Activated CD4-positive, alpha-beta memory T cell treated with anti-CD3 and anti-CD28 coated beads for 36 hours (primary cell): ENCODE measurements around the gene GFPT1. TPM values are rescaled to one million over a fixed set of nuclear protein-coding genes. Genes with fewer than 3 reads are reported as not detected.

ENCODE experiments used
- CTCF ChIA-PET: fragments of 350-600 bp; sonication (Branson Sonifier 250); formaldehyde crosslinking; loops from one replicate; lab custom pipeline; 2021; ENCODE audit warnings: antibody characterized with exemption, inconsistent platforms; lab: Charles Lee
- POLR2A ChIA-PET: fragments of 350-600 bp; sonication (Branson Sonifier 250); formaldehyde crosslinking; loops from one replicate; lab custom pipeline; 2021; ENCODE audit warnings: antibody characterized with exemption; lab: Charles Lee
- DNase-seq: peaks from one replicate; pipeline ENCODE4 v3.0.0-alpha.2; 2020
- H3K27ac Mint-ChIP-seq: one replicate; pipeline ENCODE4 v1.8.0; 2021; ENCODE audit warnings: mixed read lengths
- H3K27me3 Mint-ChIP-seq: one replicate; pipeline ENCODE4 v1.8.0; 2021; ENCODE audit warnings: mixed read lengths
- H3K36me3 Mint-ChIP-seq: one replicate; pipeline ENCODE4 v1.8.0; 2021; ENCODE audit warnings: mixed read lengths
- H3K4me1 Mint-ChIP-seq: one replicate; pipeline ENCODE4 v1.8.0; 2021; ENCODE audit warnings: low read depth, mixed read lengths
- H3K4me3 Mint-ChIP-seq: one replicate; pipeline ENCODE4 v1.8.0; 2021; ENCODE audit warnings: mild to moderate bottlenecking, mixed read lengths
- H3K9me3 Mint-ChIP-seq: one replicate; pipeline ENCODE4 v1.8.0; 2021; ENCODE audit warnings: mixed read lengths
- intact Hi-C: fragments of 100-400 bp; cut with micrococcal nuclease; formaldehyde crosslinking; loops from one replicate; pipeline ENCODE4 v1.15.1; 2023
- total RNA-seq, 2 experiments: library from RNA; stranded (reverse); gene quantifications; one replicate each; pipeline ENCODE4 v1.2.3, GENCODE V29; 2021

The GFPT1 gene
- total RNA-seq, 2 experiments from 2014 or later = 39.8 to 43.6 TPM

DNA sequence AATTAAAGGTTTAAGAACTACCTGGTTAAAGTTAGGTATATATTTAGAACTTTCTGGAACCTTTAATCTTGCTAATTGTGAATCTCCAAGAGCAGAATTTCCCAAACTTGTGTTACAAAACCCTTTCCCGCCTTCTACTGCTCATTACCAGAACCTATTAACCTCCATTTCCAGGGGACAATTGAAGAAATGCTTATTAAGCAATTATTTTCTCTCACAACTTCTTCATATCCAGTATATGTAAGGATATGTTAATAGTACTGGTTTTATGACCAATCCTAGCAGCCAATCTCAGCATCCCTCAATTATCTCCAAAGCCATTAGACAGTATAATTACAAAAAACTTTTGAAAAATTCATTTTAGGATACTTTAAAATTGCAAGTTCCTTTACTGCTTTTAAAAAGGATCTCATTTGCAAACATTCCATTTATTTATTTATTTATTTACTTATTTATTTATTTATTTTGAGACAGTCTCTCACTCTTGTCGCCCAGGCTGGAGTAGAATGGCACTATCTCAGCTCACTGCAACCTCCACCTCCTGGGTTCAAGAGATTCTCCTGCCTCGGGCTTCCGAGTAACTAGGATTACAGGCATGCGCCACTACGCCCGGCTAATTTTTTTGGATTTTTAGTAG lies 3.7 kb downstream of the GFPT1 start:
- peaks cover 10% of the 10 kb centered on the region for H3K36me3 Mint-ChIP-seq
- DNase-seq = no peak
- CTCF ChIA-PET = interaction anchor here (0.9 kb wide), 1 partner anchor 8 kb away, joined by 3 read pairs; no protein-coding TSS in a partner anchor
- no peaks in the 10 kb centered on the region for H3K9me3 Mint-ChIP-seq
- intact Hi-C loops = loop anchor here (5.0 to 10.0 kb wide), 4 partner anchors 184 to 762 kb away; partner anchors contain the start of genes AAK1 and PCBP1
- POLR2A ChIA-PET = no interaction called here
- H3K27me3 Mint-ChIP-seq = no peaks in the 10 kb centered on the region
- peaks cover 55% of the 10 kb centered on the region for H3K4me1 Mint-ChIP-seq
- H3K27ac Mint-ChIP-seq = no peak overlapping the region
- no peak overlapping the region for H3K4me3 Mint-ChIP-seq

GRCh38 chr2:69382547-69382946 lies 4.5 kb downstream of the GFPT1 start:
- ChIA-PET POLR2A (no interaction called here), CTCF (no interaction called here)
- no peak for DNase-seq
- intact Hi-C loops = loop anchor here (5.0 to 10.0 kb wide), 4 partner anchors 185 to 762 kb away; partner anchors contain the start of genes AAK1 and PCBP1
- Mint-ChIP-seq H3K4me1 (peaks cover 51% of the 10 kb centered on the region), H3K27ac (peak overlapping the region; percentile 13), H3K36me3 (peaks cover 10% of the 10 kb centered on the region), H3K9me3 (no peaks in the 10 kb centered on the region), H3K27me3 (no peaks in the 10 kb centered on the region), H3K4me3 (no peak overlapping the region)

GRCh38 chr2:69381337-69381737 lies 5.7 kb downstream of the GFPT1 start:
- Mint-ChIP-seq H3K27ac (peak overlapping the region; percentile 19), H3K9me3 (no peaks in the 10 kb centered on the region), H3K4me3 (no peak overlapping the region), H3K36me3 (peaks cover 10% of the 10 kb centered on the region), H3K4me1 (peaks cover 47% of the 10 kb centered on the region), H3K27me3 (no peaks in the 10 kb centered on the region)
- ChIA-PET POLR2A (no interaction called here), CTCF (interaction anchor here (0.6 to 2.0 kb wide), 7 partner anchors 9 to 359 kb away, joined by 3 to 7 read pairs (median 4); partner anchors contain the start of gene NFU1)
- peak; percentile 59 for DNase-seq
- intact Hi-C loops = loop anchor here (5.0 to 10.0 kb wide), 4 partner anchors 186 to 763 kb away; partner anchors contain the start of genes AAK1 and PCBP1

GRCh38 chr2:69380072-69380917 lies 6.7 kb downstream of the GFPT1 start:
- POLR2A ChIA-PET = no interaction called here
- H3K9me3 Mint-ChIP-seq = no peaks in the 10 kb centered on the region
- H3K27ac Mint-ChIP-seq = peak overlapping the region; percentile 7

DNA sequence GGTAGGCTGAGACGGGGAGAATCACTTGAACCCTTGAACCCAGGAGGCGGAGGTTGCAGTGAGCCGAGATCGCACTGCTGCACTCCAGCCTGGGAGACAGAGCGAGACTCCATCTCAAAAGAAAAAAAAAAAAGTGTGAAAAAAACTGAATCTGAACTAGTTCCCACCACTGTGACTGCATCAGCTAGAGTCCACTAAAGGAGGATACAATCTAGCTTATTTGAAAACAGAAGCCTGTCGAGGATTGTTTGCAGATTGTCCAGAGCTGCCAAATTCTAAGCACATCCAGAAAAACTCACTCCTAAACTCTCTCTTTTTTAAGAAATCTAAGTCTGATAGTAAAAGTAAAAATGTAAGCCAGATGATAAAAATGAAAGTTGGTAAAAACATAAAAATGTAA lies 10.6 kb downstream of the GFPT1 start:
- POLR2A ChIA-PET = interaction anchor here (0.6 kb wide), 1 partner anchor 854 kb away, joined by 4 read pairs; no protein-coding TSS in a partner anchor
- DNase-seq = no peak

More at GRCh38 chr2:69380072-69380917, 6.7 kb downstream of the GFPT1 start:
- no peak for DNase-seq
- Mint-ChIP-seq H3K36me3 (peaks cover 10% of the 10 kb centered on the region), H3K4me3 (no peak overlapping the region), H3K4me1 (peaks cover 46% of the 10 kb centered on the region), H3K27me3 (no peaks in the 10 kb centered on the region)
- intact Hi-C loops = loop anchor here (5.0 to 10.0 kb wide), 4 partner anchors 187 to 765 kb away; partner anchors contain the start of genes AAK1 and PCBP1
- CTCF ChIA-PET = interaction anchor here (0.6 to 2.0 kb wide), 6 partner anchors 11 to 208 kb away, joined by 3 to 7 read pairs (median 4); partner anchors contain the start of gene NFU1

DNA sequence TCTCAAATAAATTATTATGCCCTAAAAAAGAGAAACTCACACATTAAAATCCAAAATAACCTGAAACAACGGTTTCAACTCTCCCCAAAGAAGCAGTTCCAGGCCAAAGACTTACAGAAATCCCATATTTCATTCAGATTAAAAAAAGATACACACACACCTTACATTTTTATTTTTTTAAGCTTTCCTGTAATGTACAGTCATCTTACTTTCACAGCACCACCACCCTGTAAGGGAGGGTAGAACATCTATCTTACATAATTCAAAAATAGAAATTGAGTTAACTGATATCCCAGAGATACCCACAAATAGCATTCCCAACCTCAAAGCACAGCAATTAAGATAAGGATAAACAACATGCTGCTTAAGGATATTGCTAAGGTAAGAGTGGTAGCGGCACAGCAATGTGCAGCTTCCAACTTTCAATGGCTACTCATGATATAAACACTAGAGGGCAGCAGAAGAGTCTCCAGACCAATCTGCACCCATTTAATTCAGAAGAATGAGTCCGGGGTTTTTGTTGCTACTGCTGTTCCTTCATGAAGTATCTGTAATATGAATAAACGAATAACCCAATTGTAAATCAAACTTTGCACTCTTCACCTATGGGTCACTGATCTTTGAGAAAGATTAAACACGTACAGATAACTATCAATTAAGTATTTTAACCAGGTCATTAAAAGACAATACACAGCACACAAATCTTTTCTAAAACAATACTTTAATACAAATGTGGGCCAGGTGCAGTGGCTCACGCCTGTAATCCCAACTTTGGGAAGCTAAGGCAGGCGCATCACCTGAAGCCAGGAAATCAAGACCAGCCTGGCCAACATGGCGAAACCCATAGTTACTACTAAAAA lies 11.3 kb downstream of the GFPT1 start:
- H3K27ac Mint-ChIP-seq = no peak overlapping the region
- no peak for DNase-seq
- ChIA-PET CTCF (interaction anchor here (0.6 to 2.0 kb wide), 30 partner anchors 8 to 523 kb away, joined by 3 to 16 read pairs (median 4); partner anchors contain the start of gene NFU1), POLR2A (interaction anchor here (0.6 to 1.0 kb wide), 2 partner anchors 61 to 855 kb away, joined by 3 to 4 read pairs; no protein-coding TSS in a partner anchor)
- H3K9me3 Mint-ChIP-seq = no peaks in the 10 kb centered on the region
- intact Hi-C loops = loop anchor here (5.0 kb wide), 1 partner anchor 337 kb away; no protein-coding TSS in a partner anchor
- H3K27me3 Mint-ChIP-seq = no peaks in the 10 kb centered on the region
- peaks cover 4% of the 10 kb centered on the region for H3K36me3 Mint-ChIP-seq
- peaks cover 16% of the 10 kb centered on the region for H3K4me1 Mint-ChIP-seq
- no peak overlapping the region for H3K4me3 Mint-ChIP-seq

More for the DNA sequence above, 10.6 kb downstream of the GFPT1 start:
- no peak overlapping the region for H3K4me3 Mint-ChIP-seq
- CTCF ChIA-PET = interaction anchor here (0.5 to 2.0 kb wide), 14 partner anchors 10 to 606 kb away, joined by 3 to 16 read pairs (median 4); no protein-coding TSS in a partner anchor
- peaks cover 21% of the 10 kb centered on the region for H3K4me1 Mint-ChIP-seq
- H3K36me3 Mint-ChIP-seq = peaks cover 5% of the 10 kb centered on the region
- intact Hi-C loops = loop anchor here (5.0 kb wide), 1 partner anchor 336 kb away; no protein-coding TSS in a partner anchor
- H3K9me3 Mint-ChIP-seq = no peaks in the 10 kb centered on the region
- no peaks in the 10 kb centered on the region for H3K27me3 Mint-ChIP-seq
- no peak overlapping the region for H3K27ac Mint-ChIP-seq

DNA sequence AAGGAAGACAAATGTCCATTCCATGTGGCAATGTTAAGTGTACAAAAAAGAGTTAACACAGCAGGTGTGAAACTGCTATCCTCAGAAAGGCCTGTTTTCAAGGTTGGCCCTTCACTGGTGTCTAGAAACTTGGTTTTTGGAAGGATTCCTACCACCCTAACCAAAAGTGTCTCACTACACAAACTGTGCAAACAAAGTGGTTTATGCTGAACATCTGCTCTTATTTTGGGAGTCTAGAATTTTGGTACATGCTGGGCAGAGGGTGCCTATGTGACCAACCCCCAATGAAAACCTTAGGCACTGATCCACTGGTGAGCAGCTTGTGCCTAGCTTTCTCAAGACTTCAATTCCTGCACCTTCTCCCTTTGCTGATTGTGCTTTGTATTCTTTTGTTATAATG lies 14.3 kb downstream of the GFPT1 start:
- H3K4me3 Mint-ChIP-seq = no peak overlapping the region
- CTCF ChIA-PET = interaction anchor here (0.6 to 0.8 kb wide), 3 partner anchors 8 to 1927 kb away, joined by 3 read pairs; no protein-coding TSS in a partner anchor
- no peaks in the 10 kb centered on the region for H3K27me3 Mint-ChIP-seq
- POLR2A ChIA-PET = interaction anchor here (0.6 kb wide), 1 partner anchor 187 kb away, joined by 5 read pairs; no protein-coding TSS in a partner anchor
- intact Hi-C loops = no loop called here
- no peak overlapping the region for H3K27ac Mint-ChIP-seq
- peaks cover 23% of the 10 kb centered on the region for H3K36me3 Mint-ChIP-seq
- peaks cover 9% of the 10 kb centered on the region for H3K4me1 Mint-ChIP-seq
- no peak for DNase-seq
- H3K9me3 Mint-ChIP-seq = no peaks in the 10 kb centered on the region

- Mint-ChIP-seq H3K27ac (no peak overlapping the region), H3K4me3 (no peak overlapping the region), H3K36me3 (peaks cover 35% of the 10 kb centered on the region), H3K9me3 (no peaks in the 10 kb centered on the region), H3K27me3 (no peaks in the 10 kb centered on the region), H3K4me1 (no peaks in the 10 kb centered on the region)
- CTCF ChIA-PET = interaction anchor here (1.1 to 1.2 kb wide), 2 partner anchors 8 to 355 kb away, joined by 3 to 4 read pairs; no protein-coding TSS in a partner anchor
- DNase-seq = no peak
- POLR2A ChIA-PET = no interaction called here
- intact Hi-C loops = no loop called here
Measured at GRCh38 chr2:69369802-69370201, 17.2 kb downstream of the GFPT1 start.

DNA sequence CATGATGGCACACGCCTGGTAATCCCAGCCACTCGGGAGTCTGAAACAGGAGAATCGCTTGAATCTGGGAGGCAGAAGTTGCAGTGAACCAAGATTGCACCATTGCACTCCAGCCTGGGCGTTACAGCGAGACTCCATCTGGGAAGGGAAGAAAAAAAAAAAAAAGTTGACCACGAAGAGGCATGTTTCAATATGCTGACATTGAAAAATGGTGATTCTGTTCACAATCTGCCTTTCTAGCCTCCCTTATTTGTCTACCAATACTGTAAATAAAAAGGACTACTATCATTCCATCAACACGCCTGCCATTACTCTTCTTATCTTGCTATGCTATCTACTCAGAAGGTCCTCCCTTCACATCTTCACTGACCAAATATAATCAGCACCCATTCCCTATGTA lies 18.4 kb downstream of the GFPT1 start:
- Mint-ChIP-seq H3K27me3 (no peaks in the 10 kb centered on the region), H3K36me3 (peaks cover 37% of the 10 kb centered on the region), H3K27ac (no peak overlapping the region), H3K4me1 (no peaks in the 10 kb centered on the region), H3K4me3 (no peak overlapping the region), H3K9me3 (no peaks in the 10 kb centered on the region)
- ChIA-PET POLR2A (no interaction called here), CTCF (interaction anchor here (1.2 kb wide), 1 partner anchor 9 kb away, joined by 3 read pairs; no protein-coding TSS in a partner anchor)
- intact Hi-C loops = no loop called here
- no peak for DNase-seq

DNA sequence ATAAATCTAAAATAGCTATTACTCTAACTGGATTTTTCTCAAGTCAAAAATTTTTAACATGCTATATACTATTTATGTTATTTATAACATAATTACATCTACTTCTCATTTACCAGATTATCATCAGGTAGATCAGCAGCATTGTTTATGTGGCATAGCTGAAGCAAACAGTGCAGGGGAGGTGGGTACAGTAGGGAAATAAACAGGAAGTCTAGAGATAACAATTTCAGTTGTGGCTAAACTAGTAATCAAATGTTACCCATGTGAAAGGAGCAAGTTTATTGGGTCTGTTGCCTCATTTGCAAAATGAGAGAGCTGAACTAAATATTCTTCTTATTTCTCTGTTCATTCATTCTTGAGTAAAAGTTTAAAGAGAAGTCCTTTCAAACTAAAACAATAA lies 27.7 kb downstream of the GFPT1 start:
- CTCF ChIA-PET = interaction anchor here (1.1 to 1.4 kb wide), 2 partner anchors 17 to 53 kb away, joined by 4 to 5 read pairs; no protein-coding TSS in a partner anchor

More for the DNA sequence above, 27.7 kb downstream of the GFPT1 start:
- H3K36me3 Mint-ChIP-seq = peaks cover 25% of the 10 kb centered on the region
- H3K4me3 Mint-ChIP-seq = no peak overlapping the region
- H3K27me3 Mint-ChIP-seq = no peaks in the 10 kb centered on the region
- intact Hi-C loops = no loop called here
- POLR2A ChIA-PET = no interaction called here
- H3K4me1 Mint-ChIP-seq = no peaks in the 10 kb centered on the region
- H3K9me3 Mint-ChIP-seq = no peaks in the 10 kb centered on the region
- DNase-seq = no peak
- no peak overlapping the region for H3K27ac Mint-ChIP-seq
